ENCODE data around the gene ZNF446. TPM values are rescaled to one million over a fixed set of nuclear protein-coding genes. Genes with fewer than 3 reads are reported as not detected.

Gene ZNF446
- total and polyA plus RNA-seq, 9 of the 15 experiments (the other 6 are each of a cell fraction or from before 2014, with no cell fraction given), result 0.07 to 4.8 (median 1.2) TPM

- TF ChIP-seq HMGN3 (IDR thresholded peaks at IDR 0.05; ENCODE audit: borderline replicate concordance, extremely low read depth, insufficient read length, low read depth, low read length), result peak; percentile 99
- no peak for TF ChIP-seq TRIM28 (IDR thresholded peaks at IDR 0.05)
- TF ChIP-seq MXI1 (IDR thresholded peaks at IDR 0.05; ENCODE audit: low read depth, low read length), result peak; percentile 91
- no peak for TF ChIP-seq MCM3 (IDR thresholded peaks at IDR 0.05)
- TF ChIP-seq XRCC4 (IDR thresholded peaks at IDR 0.05; ENCODE audit: extremely low read depth, insufficient read depth, insufficient read length), result no peak
- no peak for TF ChIP-seq ZKSCAN3 (CRISPR knock-in tag; IDR thresholded peaks at IDR 0.05)
- peak; percentile 77 for TF ChIP-seq GMEB1 (CRISPR knock-in tag; IDR thresholded peaks at IDR 0.05)
- TF ChIP-seq SLC30A9 (CRISPR knock-in tag; IDR thresholded peaks at IDR 0.05), result no peak
- TF ChIP-seq SMAD2 (IDR thresholded peaks at IDR 0.05; ENCODE audit: low read depth, low read length), result no peak
- no peak for TF ChIP-seq ZNF140 (CRISPR knock-in tag; IDR thresholded peaks at IDR 0.05)
- TF ChIP-seq AFF4 (CRISPR knock-in tag; IDR thresholded peaks at IDR 0.05), result no peak
- 0 out of 2 replicates have a peak, but pooled peaks have one; percentile 72 for TF ChIP-seq TCF7 (IDR thresholded peaks at IDR 0.05; ENCODE audit: borderline replicate concordance)
- no peak for TF ChIP-seq ZFPM2 (CRISPR knock-in tag; IDR thresholded peaks at IDR 0.05)
- 0 out of 2 replicates have a peak, but pooled peaks have one; percentile 63 for TF ChIP-seq HMGXB4 (CRISPR knock-in tag; IDR thresholded peaks at IDR 0.05)
- TF ChIP-seq CBX2 (IDR thresholded peaks at IDR 0.05; ENCODE audit: insufficient read depth, low read length, poor library complexity, severe bottlenecking), result no peak
- TF ChIP-seq TAL1 (IDR thresholded peaks at IDR 0.05), result no peak
- no peak for TF ChIP-seq ZNF512 (tag; IDR thresholded peaks at IDR 0.05)
- peak; percentile 27; the same call in 1 of the 2 replicates for TF ChIP-seq PHB (CRISPR knock-in tag; IDR thresholded peaks at IDR 0.05)
- TF ChIP-seq GABPA (tag; conservative IDR thresholded peaks at IDR 0.05; ENCODE audit: low read depth), result peak; percentile 92
These were observed at the start of gene ZNF446 (continued) for GRCh38 chr19:58475714-58476497.
